ENCODE data around the gene ZYG11A. TPM values are rescaled to one million over a fixed set of nuclear protein-coding genes. Genes with fewer than 3 reads are reported as not detected.
"Not testable (repeated sequence)": the region's sequence is repeated elsewhere in the genome, so short reads cannot be mapped to it uniquely, and the experiment has no call there.

Gene ZYG11A
- polyA plus RNA-seq (ENCODE audit: insufficient read length in 12 of 12), result under 1 TPM in 10 of 12 donors, not detected in 2; 0.04 to 0.25 (median 0.07) TPM
- long read RNA-seq, donor 1, result 0 reads
- long read RNA-seq, donor 2, result 0 reads
- long read RNA-seq, donor 3, partial matches to known transcripts, result 5 of 5 reads
- long read RNA-seq, donor 3, other reads (novel, unspliced or antisense), result 0 of 5 reads
- long read RNA-seq, donor 4, result 0 reads
- long read RNA-seq, donor 5, result 0 reads
- long read RNA-seq, donor 6, result 0 reads
- long read RNA-seq, donor 7, result 0 reads
- long read RNA-seq, donor 8, result 0 reads
- long read RNA-seq, donor 9, result 0 reads
- long read RNA-seq, donor 10, result 0 reads
- long read RNA-seq, donor 11, result 0 reads

DNA sequence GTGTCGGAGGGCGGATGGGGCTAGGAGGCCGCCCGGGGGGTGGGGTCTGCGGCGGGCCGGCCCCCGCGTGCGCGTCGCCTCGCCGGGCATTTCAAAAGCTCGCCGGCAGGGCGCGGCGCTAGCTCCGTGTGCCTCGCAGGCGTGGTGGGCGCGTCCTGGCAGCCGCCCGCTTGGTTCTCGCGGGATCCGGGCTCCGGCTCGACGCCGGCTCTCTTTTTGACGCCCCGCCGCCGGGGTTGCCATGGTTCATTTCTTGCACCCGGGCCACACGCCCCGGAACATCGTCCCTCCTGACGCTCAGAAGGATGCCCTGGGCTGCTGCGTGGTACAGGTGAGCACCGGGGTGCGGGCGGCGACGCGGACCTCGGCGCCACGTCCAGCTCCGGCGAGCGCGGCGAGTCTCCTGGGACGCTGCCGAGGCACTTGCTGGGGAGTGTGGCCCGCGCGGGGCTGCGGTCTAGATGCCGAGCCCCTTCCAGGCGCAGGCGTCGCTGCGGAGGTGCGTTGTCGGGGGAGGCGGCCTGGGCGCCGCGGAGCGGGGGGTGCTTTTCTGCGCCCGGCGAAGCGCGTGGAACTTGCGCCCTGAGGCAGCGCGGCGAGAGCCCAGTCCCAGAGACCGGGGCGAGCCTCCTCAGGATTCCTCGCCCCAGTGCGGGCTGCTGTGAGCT is at the start of gene ZYG11A:
Gene ZYG11A (plus strand): TSS at position 118 of the 668 bp plus-strand sequence. CDS start 124 bp downstream, at position 242.
- DNase-seq, result peak; percentile 29

DNA sequence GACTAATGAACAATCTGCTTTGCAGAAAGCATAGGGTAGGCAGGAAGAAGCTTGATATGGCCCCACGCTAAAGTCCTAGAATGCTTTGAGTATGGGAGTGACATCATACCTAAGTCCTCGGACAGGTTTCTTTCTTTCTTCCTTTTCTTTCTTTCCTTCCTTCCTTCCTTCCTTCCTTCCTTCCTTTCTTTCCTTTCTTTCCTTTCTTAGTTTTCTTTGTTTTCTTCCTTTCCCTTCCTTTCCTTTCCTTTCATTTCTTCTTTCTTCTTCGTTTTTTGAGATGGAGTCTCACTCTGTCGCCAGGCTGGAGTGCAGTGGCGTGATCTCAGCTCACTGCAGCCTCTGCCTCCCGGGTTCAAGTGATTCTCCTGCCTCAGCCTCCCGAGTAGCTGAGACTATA is 48.8 kb upstream of the ZYG11A start:
- not testable (repeated sequence) for DNase-seq

DNA sequence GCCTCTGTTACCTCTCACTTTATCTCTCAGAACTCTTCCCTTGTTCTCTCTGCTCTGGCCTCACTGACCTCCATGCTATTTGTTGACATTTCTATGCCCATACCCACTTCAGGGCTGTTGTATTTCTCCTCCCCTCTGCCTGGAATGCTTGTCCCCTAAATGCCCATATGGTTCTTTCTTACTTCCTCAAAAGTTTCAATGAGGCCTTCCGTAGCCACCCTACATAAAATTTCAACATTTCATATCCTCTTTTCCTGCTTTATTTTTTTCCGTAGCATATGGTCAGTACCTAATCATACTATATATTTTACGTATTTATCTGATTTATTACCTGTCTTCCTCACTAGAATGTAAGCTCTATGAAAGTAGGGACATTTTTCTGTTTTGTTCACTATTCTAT is 47.1 kb upstream of the ZYG11A start:
- DNase-seq, result no peak

GRCh38 chr1:52798331-52798730 is 44.2 kb upstream of the ZYG11A start:
- no peak for DNase-seq

DNA sequence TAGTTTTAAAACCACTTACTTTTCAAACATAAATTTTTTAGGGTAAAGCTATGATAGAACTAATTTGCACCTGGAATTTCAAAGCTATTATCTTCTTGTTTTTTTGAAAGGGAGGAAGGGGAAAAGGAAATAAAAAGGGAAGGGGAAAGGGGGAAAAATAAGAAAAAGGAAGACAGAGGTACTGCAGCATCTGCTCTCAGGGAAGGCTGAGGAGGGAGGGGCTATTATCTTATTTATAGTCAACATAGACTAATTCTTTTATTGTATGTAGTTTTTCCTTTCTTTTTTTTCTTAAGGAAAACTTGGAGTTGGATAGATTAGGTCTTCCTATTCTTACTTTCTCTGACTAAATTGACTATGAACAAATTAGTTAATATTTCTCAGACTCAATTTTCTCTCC is 41.5 kb upstream of the ZYG11A start:
- DNase-seq, result no peak

DNA sequence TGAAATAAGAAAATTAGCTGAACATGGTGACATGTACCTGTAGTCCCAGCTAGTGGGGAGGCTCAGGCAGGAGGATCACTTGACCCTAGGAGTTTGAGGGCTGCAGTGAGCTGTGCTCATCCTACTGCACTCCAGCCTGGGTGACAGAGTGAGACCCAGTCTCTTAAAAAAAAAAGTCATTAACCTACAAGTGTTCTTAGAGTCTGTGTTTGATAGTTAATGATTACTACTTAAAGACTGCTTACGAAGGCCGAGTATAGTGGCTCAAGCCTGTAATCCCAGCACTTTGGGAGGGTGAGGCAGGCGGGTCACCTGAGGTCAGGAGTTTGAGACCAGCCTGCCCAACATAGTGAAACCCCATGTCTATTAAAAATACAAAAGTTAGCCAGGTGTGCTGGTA is 38.5 kb upstream of the ZYG11A start:
- DNase-seq, result not testable (repeated sequence)

GRCh38 chr1:52814465-52814864 is 28.1 kb upstream of the ZYG11A start:
- DNase-seq, result no peak

DNA sequence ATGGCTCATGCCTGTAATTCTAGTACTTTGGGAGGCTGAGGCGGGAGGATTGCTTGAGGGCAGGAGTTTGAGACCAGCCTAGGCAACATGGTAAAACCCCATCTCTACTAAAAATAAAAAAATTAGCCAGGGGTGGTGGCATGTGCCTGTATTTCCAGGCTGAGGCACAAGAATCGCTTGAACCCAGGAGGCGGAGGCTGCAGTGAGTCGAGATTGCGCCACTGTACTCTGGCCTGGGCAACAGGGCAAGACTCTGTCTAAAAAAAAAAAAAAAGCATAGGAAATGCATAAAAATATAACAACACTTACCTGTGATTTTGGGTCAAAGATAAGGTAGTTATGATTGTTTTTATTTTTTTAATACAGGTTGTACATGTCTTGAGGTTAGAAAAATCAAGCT is 21.7 kb upstream of the ZYG11A start:
- DNase-seq, result not testable (repeated sequence)

DNA sequence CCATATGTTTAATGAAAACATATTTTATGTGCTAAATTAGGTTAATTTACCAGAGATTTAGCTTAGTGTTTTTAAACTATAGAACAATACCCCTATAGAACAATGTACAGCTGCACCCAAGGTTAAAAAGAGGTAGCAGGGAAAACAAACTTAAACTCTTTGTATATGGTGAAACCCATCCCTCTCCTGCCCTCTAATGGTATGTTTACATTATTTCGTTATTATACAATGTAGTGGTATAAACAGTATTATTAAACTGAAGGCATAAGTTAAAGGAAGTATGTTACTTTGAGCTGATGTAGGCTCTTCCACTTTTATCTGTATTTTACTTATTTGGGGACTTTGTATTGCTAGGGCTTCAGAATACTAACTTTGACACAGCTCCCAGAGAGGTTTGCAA is 16.7 kb upstream of the ZYG11A start:
- no peak for DNase-seq

DNA sequence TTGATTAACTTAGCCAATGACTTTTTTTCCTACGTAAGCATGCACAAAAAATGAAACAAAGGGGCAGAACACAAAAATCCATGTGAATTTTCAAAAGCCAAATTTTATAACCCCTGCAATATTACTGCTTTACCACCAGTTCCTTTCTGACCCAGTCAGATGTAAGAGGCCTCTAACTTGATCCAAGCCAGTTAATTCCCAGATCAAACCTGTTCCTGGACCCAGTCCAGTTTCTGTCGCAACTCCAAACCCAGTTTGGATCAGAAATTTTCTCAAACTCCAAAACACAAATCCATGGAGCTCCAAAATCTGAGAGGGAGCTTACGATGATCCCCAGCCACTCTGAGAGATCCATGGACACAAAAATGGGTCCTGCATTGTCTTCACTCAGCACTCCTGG is 7.8 kb upstream of the ZYG11A start:
- no peak for DNase-seq

DNA sequence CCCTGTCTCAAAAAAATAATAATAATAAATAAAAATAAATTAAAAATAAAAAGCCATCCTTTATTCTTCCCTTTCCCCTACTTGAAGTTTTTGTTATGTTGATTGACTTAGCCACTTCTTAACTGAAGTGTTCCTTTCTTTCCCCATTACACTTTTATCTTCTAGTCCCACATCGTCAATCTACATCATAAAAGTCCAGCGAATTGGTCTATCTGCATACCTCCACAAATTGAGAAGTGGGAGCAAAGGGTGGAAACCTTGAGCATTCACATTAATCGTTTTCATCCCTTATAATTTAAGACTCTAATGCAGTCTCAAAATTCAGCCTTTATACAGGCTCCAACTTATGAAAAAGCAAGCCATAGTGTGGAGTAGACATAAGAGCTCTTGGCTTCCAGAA is 6.5 kb upstream of the ZYG11A start:
- no peak for DNase-seq

DNA sequence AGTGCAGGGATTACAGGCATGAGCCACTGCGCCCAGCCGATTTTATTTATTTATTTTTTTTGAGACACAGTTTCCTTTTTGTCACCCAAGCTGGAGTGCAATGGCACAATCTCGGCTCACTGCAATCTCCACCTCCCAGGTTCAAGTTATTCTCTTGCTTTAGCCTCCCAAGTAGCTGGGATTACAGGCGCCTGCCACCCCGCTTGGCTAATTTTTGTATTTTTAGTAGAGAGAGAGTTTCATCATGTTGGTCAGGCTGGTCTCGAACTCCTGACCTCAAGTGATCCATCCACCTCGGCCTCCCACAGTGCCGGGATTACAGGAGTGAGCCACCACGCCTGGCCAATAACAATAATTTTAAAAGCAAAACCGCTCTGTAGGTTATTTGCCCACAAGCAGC is 3.4 kb upstream of the ZYG11A start:
- DNase-seq, result not testable (repeated sequence)

GRCh38 chr1:52845119-52845518 is 2.6 kb downstream of the ZYG11A start:
- not testable (repeated sequence) for DNase-seq

- no peak for DNase-seq
These were observed 5.9 kb downstream of the ZYG11A start for GRCh38 chr1:52848423-52848822.

GRCh38 chr1:52850951-52851350 is 8.4 kb downstream of the ZYG11A start:
- DNase-seq, result no peak

DNA sequence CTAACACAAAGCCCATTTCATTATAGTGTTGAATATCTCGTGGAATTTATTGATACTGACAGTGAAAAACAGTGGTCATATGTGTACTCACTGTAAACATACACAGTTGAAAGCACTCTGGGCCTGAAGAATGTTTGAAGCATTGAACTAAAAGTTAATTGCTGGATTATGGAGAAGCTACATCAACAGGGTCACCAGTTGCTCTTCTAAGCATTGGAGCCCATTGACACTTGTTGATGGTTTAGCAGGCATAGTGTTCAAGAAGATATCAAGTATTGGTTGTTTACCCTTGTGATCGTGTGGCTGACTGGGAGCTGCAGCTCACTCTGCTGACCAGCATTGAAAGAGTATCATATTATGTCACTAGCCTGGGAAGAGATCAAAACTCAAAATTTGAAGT is 10.3 kb downstream of the ZYG11A start:
- DNase-seq, result no peak

DNA sequence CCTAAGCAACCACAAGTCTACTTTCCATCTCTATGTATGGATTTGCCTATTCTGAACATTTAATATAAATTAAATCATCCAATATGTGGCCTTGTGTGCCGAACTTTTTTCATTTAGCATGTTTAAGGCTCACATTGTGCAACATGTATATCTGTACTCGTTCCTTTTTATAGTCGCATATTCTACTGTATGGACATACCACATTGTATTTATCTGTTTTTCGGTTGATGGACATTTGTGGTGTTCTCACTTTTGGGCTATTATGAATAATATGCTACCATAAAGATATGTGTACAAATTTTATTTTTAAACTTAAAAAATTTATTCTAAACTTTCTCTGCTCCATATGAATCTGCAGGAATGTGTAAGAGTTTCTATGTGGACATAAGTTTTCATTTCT is 13.0 kb downstream of the ZYG11A start:
- no peak for DNase-seq

DNA sequence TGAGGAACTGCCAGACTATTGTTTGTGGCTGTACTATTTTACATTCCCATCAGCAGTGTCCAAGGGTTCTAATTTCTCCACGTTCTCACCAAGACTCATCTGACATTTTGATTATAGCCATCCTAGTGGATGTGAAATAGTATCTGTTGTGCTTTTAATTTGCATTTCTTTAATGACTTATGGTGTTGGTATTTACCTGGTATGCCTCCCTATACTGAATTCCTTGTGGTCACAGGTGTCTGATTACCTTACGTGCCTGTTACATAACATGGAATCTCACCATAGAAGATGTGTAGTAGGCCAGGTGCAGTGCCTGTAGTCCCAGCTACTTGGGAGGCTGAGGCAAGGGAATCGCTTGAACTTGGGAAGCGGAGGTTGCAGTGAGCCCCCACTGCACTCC is 13.5 kb downstream of the ZYG11A start:
- DNase-seq, result no peak

GRCh38 chr1:52857443-52857842 is 14.9 kb downstream of the ZYG11A start:
- DNase-seq, result no peak

DNA sequence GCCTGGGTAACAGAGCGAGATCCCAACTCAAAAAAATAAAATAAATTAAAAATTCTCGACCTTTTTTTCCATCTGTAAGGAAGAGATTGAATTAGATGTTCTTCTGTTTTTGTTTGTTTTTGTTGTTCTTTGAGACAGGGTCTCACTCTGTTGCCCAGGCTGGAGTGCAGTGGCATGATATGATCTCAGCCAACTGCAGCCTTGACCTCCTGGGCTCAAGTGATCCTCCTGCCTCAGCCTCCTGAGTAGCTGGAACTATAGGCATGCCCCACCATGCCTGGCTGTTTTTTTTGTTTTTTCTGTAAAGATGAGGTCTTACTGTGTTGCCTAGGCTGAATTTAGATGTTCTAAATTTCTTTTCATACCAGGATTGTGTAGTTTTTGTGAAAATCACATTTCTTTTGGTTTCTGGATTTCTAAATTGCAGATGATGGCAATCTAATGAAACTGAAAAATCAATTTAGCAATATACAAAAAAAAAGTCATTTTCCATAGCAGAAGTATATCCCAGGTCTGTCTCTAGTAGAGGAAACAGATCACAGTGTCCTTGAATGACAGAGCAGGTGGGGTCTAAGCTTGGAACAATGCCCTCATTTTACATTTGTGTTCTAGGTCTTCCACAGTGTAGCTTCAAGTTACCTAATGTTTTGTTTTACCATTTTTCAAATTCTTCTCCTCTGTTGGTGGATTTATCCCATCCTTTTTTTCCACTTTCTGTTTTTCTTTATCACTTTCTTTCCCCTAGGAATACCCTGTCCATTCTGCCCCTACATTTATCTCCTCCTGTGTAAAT is 20.3 kb downstream of the ZYG11A start:
- no peak for DNase-seq

DNA sequence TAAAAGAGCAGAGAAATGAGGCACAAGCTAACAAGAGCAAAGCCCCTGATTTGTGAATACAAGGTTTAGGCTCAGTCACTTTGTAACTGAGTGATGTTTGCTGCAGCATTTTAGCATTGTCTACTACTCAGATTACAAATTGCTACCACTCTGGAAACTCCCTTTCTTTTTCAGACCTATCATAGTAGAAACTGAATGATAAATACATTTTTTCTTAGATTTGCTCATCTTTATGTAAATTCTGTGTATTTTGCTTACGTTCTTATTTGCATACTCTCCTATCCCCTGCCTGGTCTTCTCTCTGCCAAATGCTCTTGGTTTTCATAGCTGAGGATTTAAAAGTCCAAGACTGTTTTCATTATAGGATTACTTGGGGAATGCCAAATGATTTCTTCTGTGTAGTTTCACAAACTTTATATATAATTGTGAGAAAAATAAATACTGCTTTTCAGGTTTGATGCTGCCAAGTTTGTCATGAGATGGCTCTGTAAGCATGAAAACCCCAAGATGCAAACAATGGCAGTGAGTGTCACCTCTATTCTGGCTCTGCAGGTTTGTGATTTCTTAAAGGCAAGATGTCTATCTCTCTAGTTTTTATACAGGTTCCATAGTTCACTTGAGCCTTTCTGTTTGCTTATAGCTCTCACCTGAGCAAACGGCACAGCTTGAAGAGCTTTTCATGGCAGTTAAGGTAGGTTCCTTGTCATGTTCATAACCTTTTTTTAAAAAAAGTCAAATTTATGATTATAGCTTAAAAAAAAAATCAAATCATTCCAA is 24.7 kb downstream of the ZYG11A start:
- no peak for DNase-seq

DNA sequence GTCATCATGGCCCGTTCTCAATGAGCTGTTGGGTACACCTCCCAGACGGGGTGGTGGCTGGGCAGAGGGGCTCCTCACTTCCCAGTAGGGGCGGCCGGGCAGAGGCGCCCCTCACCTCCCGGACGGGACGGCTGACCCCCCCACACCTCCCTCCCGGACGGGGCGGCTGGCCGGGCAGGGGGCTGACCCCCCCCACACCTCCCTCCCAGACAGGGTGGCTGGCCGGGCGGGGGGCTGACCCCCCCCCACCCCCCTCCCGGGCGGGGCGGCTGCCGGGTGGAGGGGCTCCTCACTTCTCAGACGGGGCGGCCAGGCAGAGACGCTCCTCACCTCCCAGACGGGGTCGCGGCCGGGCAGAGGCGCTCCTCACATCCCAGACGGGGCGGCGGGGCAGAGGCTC is 27.2 kb downstream of the ZYG11A start:
- not testable (repeated sequence) for DNase-seq
